Fibroblast of the aortic adventitia (primary cell): ENCODE results near the gene GK2. TPM values are rescaled to one million over a fixed set of nuclear protein-coding genes. Genes with fewer than 3 reads are reported as not detected.

Experiments used
- DNase-seq: peaks from one replicate; pipeline ENCODE4 v3.0.0-alpha.2; 2010; ENCODE audit warnings: low read depth
- H3K4me3 ChIP-seq: 2 replicates; pipeline ENCODE4 v1.5.1; 2011; ENCODE audit warnings: low read depth, mild to moderate bottlenecking, control low read depth, low read length, moderate library complexity
- total RNA-seq: library from RNA; depleted of rRNA; stranded (reverse); fragments of >200 nt; gene quantifications from 2 replicates; pipeline ENCODE4 v1.2.3, GENCODE V29; 2012; ENCODE audit warnings: low replicate concordance
- TF ChIP-seq, protein P1 (sequence below): IDR thresholded peaks from 2 replicates; pipeline ENCODE4 v1.5.1; 2011; ENCODE audit warnings: mild to moderate bottlenecking, low read length, control low read depth, inconsistent platforms; ENCODE audit not compliant: insufficient read depth

GK2 gene
- total RNA-seq, 1 donor: not detected

DNA sequence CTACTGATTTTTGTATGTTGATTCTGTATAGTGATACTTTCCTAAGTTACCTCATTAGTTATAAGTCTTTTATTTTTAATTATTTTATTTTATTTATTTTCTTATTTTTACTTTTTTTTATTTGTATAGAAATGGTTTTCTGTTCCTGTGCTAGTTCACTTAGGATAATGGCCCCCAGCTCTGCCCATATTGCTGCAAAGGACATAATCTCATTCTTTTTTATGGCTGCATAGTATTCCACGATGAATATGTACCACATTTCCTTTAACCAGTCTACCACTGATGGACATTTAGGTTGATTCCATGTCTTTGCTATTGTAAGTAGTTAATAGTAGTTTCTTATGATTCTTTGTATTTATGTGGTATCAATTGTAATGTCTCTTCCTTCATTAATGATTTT lies 31.5 kb upstream of the GK2 start:
- no peak overlapping the region for H3K4me3 ChIP-seq
- TF ChIP-seq, protein P1, sequence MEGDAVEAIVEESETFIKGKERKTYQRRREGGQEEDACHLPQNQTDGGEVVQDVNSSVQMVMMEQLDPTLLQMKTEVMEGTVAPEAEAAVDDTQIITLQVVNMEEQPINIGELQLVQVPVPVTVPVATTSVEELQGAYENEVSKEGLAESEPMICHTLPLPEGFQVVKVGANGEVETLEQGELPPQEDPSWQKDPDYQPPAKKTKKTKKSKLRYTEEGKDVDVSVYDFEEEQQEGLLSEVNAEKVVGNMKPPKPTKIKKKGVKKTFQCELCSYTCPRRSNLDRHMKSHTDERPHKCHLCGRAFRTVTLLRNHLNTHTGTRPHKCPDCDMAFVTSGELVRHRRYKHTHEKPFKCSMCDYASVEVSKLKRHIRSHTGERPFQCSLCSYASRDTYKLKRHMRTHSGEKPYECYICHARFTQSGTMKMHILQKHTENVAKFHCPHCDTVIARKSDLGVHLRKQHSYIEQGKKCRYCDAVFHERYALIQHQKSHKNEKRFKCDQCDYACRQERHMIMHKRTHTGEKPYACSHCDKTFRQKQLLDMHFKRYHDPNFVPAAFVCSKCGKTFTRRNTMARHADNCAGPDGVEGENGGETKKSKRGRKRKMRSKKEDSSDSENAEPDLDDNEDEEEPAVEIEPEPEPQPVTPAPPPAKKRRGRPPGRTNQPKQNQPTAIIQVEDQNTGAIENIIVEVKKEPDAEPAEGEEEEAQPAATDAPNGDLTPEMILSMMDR: no peak
- DNase-seq: no peak

DNA sequence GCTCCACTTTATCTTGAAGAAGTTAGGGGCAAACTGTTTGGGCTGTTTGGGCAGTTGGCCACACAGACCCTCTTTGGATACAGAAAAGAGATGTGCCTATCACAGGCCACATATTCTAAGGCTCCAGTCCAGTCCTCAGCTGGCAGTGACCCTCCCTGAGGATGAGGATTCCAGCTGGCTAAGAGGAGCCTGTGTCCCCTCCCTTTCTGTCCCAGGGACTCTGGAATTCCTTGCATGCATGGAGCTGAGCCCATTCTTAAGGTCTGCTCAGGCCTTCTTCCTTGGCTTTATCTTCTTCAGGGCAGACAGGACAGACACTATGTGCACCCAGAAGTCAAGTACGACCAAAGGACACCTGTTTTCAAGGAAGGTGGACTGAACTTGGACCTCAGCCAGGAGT lies 23.8 kb upstream of the GK2 start:
- TF ChIP-seq, protein P1: no peak
- no peak for DNase-seq
- H3K4me3 ChIP-seq: no peak overlapping the region

DNA sequence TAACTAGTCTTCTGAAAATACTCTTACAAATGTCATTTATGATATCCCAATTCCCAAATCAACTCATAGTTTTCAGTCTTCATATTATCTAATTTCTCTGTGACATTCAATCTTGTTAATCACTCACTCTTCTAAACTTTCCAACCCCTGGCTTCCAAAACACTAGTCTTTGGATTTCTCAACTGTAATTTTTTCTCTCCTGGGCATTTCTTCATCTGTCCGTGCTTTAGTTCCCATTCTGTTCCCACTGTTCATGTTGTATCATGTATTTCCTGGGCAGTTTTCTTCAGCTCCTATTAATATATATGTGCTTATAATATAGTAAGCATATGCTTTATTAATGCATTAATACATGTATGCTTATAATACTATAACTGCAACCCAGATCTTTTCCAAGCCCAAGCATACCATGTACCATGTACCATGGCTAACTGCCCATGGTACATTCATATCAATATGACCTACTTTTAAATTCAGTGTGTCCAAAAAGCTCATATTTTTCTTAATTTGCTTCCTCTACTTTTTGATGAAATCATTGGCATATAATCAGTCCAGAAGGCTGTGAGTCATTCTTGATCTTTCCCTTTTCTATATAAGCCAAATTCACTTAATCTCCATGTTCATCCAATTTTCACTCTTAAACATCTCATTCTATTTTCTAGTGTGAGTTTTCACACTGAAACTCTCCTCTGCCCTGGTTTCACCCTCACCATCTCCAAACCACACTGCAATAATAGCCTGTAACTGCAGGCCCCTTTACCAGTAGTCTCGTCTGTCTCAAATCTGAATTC lies 21.3 kb upstream of the GK2 start:
- H3K4me3 ChIP-seq: no peak overlapping the region
- TF ChIP-seq, protein P1: no peak
- no peak for DNase-seq

DNA sequence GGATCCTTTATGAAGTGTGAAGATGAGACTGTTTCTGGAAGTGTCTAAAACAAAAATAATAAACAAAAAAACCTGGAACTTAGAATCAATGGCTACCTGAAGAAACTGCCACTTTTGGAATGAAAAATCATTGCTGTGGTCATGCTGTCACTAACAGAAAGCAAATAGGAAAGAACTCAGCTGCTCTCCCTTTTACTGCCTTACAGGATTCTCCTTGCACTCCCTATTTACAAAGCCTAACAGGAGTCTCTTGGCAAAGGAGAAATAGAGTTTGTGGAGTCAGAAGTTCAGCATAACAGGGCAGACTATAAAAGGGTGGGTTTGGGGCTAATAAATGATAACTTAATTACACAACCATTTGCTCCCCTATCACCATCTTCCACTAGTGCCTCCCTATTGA lies 19.0 kb upstream of the GK2 start:
- H3K4me3 ChIP-seq: no peak overlapping the region
- DNase-seq: no peak
- TF ChIP-seq, protein P1: no peak

DNA sequence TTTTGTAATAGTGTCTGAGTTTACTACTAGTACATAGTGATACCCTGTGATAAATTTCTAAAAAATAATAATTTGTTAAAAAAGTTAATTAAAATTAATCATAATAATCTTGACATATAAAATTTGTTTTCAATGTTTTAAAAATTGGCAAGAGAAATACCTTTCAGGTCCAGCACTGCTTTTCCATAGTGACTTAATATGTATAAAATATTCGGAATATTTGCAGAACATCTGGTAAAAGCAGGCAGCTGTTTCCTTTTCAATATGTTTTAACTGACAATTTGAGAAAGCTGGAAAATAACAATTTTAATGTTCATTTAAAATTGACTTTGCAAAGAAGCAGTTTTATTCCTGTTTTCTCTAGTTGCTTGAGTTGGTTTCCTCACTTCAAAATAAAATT lies 17.6 kb upstream of the GK2 start:
- no peak for DNase-seq
- no peak overlapping the region for H3K4me3 ChIP-seq
- TF ChIP-seq, protein P1: no peak

DNA sequence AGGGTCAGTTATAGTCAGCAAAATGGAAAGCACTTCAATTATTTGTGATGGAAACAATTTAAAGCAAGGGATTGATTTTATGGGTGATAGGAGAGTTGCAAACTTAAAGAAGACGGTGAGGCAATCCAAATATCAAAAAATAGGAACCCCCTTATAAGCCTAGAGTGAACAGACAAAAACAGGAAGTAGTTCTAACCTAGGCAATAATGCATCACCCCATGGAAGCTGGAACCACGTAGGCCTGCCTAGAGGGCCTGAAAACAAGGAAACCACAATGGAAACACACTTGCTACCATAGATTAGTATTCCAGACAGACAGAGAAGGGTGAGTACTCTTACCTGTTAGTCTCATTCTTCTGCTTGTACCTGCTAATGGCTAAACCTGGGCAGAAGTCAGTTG lies 13.5 kb upstream of the GK2 start:
- DNase-seq: no peak
- no peak overlapping the region for H3K4me3 ChIP-seq
- TF ChIP-seq, protein P1: no peak

DNA sequence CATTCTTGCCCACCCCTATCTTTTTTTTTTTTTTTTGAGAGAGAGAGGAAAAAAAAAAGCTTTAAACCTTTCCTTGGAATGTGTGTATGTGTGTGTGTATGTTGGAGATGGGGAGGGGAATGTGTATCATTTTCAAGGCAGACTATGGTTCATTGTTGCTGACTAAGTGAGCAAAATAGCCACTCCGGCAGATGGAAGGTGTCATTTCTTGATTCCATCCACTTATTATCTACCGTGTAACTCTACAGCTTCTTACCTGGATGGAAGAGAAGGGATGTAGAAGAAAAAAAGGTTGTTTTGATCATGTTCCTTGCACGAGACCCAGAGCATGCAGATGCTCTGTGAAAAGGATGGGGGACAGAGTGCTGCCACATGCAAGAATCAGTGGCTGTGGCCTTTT lies 5.9 kb upstream of the GK2 start:
- H3K4me3 ChIP-seq: no peak overlapping the region
- no peak for DNase-seq
- TF ChIP-seq, protein P1: no peak
